KOPT-K1 (cell line): Measurements from ENCODE around the gene STK32C.

Experiments
- H3K27ac ChIP-seq: fragments of 200-600 bp; sonication (generic); 2 replicates; pipeline ENCODE4 v1.5.1; 2016; ENCODE audit warnings: antibody characterized with exemption, mild to moderate bottlenecking, low read depth, low read length; ENCODE audit not compliant: poor library complexity, severe bottlenecking
- H3K36me3 ChIP-seq: fragments of 200-600 bp; sonication (generic); 2 replicates; pipeline ENCODE4 v1.5.1; 2017; ENCODE audit warnings: antibody characterized with exemption, mild to moderate bottlenecking, low read length, moderate library complexity; ENCODE audit not compliant: insufficient read depth
- H3K9me3 ChIP-seq: fragments of 200-600 bp; sonication (generic); 2 replicates; pipeline ENCODE4 v1.5.1; 2017; ENCODE audit warnings: antibody characterized with exemption, low read length, mild to moderate bottlenecking; ENCODE audit not compliant: insufficient read depth, poor library complexity, severe bottlenecking

Gene STK32C

GRCh38 chr10:132179551-132180392 is 128.0 kb downstream of the STK32C start:
- H3K36me3 ChIP-seq: no peaks in the 10 kb centered on the region
- no peak overlapping the region for H3K27ac ChIP-seq
- peaks cover 2% of the 10 kb centered on the region for H3K9me3 ChIP-seq

- H3K9me3 ChIP-seq: peaks cover 10% of the 10 kb centered on the region
- H3K36me3 ChIP-seq: no peaks in the 10 kb centered on the region
- H3K27ac ChIP-seq: no peak overlapping the region
These were observed 128.8 kb downstream of the STK32C start for GRCh38 chr10:132178672-132179545.

GRCh38 chr10:132178046-132178445 is 129.7 kb downstream of the STK32C start:
- no peaks in the 10 kb centered on the region for H3K36me3 ChIP-seq
- peaks cover 19% of the 10 kb centered on the region for H3K9me3 ChIP-seq
- no peak overlapping the region for H3K27ac ChIP-seq

GRCh38 chr10:132176623-132177500 is 130.9 kb downstream of the STK32C start:
- H3K27ac ChIP-seq: no peak overlapping the region
- H3K9me3 ChIP-seq: peaks cover 20% of the 10 kb centered on the region
- H3K36me3 ChIP-seq: no peaks in the 10 kb centered on the region

GRCh38 chr10:132175907-132176581 is 131.7 kb downstream of the STK32C start:
- H3K27ac ChIP-seq: no peak overlapping the region
- peaks cover 20% of the 10 kb centered on the region for H3K9me3 ChIP-seq
- H3K36me3 ChIP-seq: no peaks in the 10 kb centered on the region

GRCh38 chr10:132175408-132175807 is 132.3 kb downstream of the STK32C start:
- no peaks in the 10 kb centered on the region for H3K36me3 ChIP-seq
- peaks cover 20% of the 10 kb centered on the region for H3K9me3 ChIP-seq
- no peak overlapping the region for H3K27ac ChIP-seq

GRCh38 chr10:132174237-132174636 is 133.5 kb downstream of the STK32C start:
- Histone ChIP-seq H3K9me3 (peaks cover 20% of the 10 kb centered on the region), H3K27ac (no peak overlapping the region), H3K36me3 (no peaks in the 10 kb centered on the region)

- H3K36me3 ChIP-seq: no peaks in the 10 kb centered on the region
- H3K27ac ChIP-seq: no peak overlapping the region
- peaks cover 20% of the 10 kb centered on the region for H3K9me3 ChIP-seq
These were observed 134.6 kb downstream of the STK32C start for GRCh38 chr10:132173185-132173584.

GRCh38 chr10:132172091-132173066 is 135.4 kb downstream of the STK32C start:
- no peaks in the 10 kb centered on the region for H3K36me3 ChIP-seq
- H3K9me3 ChIP-seq: peaks cover 20% of the 10 kb centered on the region
- H3K27ac ChIP-seq: no peak overlapping the region

- Histone ChIP-seq H3K27ac (no peak overlapping the region), H3K9me3 (peaks cover 20% of the 10 kb centered on the region), H3K36me3 (no peaks in the 10 kb centered on the region)
These were observed 137.0 kb downstream of the STK32C start for GRCh38 chr10:132170561-132171361.

- H3K36me3 ChIP-seq: no peaks in the 10 kb centered on the region
- H3K27ac ChIP-seq: no peak overlapping the region
- H3K9me3 ChIP-seq: peaks cover 20% of the 10 kb centered on the region
These were observed 137.8 kb downstream of the STK32C start for GRCh38 chr10:132169766-132170560.

- Histone ChIP-seq H3K27ac (no peak overlapping the region), H3K9me3 (peaks cover 13% of the 10 kb centered on the region), H3K36me3 (no peaks in the 10 kb centered on the region)
These were observed 138.6 kb downstream of the STK32C start for GRCh38 chr10:132169031-132169765.
